ENCODE measurements around the gene ZNF2. TPM values are rescaled to one million over a fixed set of nuclear protein-coding genes. Genes with fewer than 3 reads are reported as not detected.
A peak's percentile ranks its signal among the peaks of the same experiment; 100 is the strongest.
"Not testable (repeated sequence)": the region's sequence is repeated elsewhere in the genome, so short reads cannot be mapped to it uniquely, and the experiment has no call there.

The ZNF2 gene
- total RNA-seq, 2 donors from 2014 or later: 2.2 to 2.7 TPM

GRCh38 chr2:95185973-95186372 is 20.4 kb downstream of the ZNF2 start:
- intact Hi-C loops (cut with DNase I): no loop called here

GRCh38 chr2:95192956-95193355 is 27.3 kb downstream of the ZNF2 start:
- intact Hi-C loops (cut with DNase I): not testable (repeated sequence)

More at GRCh38 chr2:95185973-95186372, 20.4 kb downstream of the ZNF2 start:
- no peak for DNase-seq (ENCODE audit: low spot score)

GRCh38 chr2:95203911-95204310 is 38.3 kb downstream of the ZNF2 start:
- intact Hi-C loops (cut with DNase I): no loop called here
- DNase-seq (ENCODE audit: low spot score): no peak

More at GRCh38 chr2:95192956-95193355, 27.3 kb downstream of the ZNF2 start:
- peak; percentile 90 for DNase-seq (ENCODE audit: low spot score)

- no peak for DNase-seq (ENCODE audit: low spot score)
- intact Hi-C loops (cut with DNase I): no loop called here
Measured at GRCh38 chr2:95204396-95204795, 38.8 kb downstream of the ZNF2 start.

GRCh38 chr2:95206096-95206495 is 40.5 kb downstream of the ZNF2 start:
- DNase-seq (ENCODE audit: low spot score): no peak
- intact Hi-C loops (cut with DNase I): no loop called here

GRCh38 chr2:95207111-95207961 is 41.7 kb downstream of the ZNF2 start, which contains the start of gene ZNF892:
TSS of gene ZNF892 (plus strand) at chr2:95207521. CDS start at chr2:95207816, 295 bp downstream.
- DNase-seq (ENCODE audit: low spot score): peak; percentile 96
- intact Hi-C loops (cut with DNase I): no loop called here

- intact Hi-C loops (cut with DNase I): no loop called here
- DNase-seq (ENCODE audit: low spot score): no peak
Measured at GRCh38 chr2:95208106-95208505, 42.5 kb downstream of the ZNF2 start.

- DNase-seq (ENCODE audit: low spot score): no peak
- intact Hi-C loops (cut with DNase I): no loop called here
Measured at GRCh38 chr2:95215018-95215612, 49.5 kb downstream of the ZNF2 start.

- DNase-seq (ENCODE audit: low spot score): no peak
- intact Hi-C loops (cut with DNase I): no loop called here
Measured at GRCh38 chr2:95220449-95220848, 54.8 kb downstream of the ZNF2 start.

- DNase-seq (ENCODE audit: low spot score): no peak
- intact Hi-C loops (cut with DNase I): no loop called here
Measured at GRCh38 chr2:95225658-95226057, 60.0 kb downstream of the ZNF2 start.

- no peak for DNase-seq (ENCODE audit: low spot score)
- intact Hi-C loops (cut with DNase I): no loop called here
Measured at GRCh38 chr2:95231723-95232122, 66.1 kb downstream of the ZNF2 start.

GRCh38 chr2:95232232-95232631 is 66.6 kb downstream of the ZNF2 start:
- intact Hi-C loops (cut with DNase I): no loop called here
- DNase-seq (ENCODE audit: low spot score): no peak

Other genes with a start within 250 kb of the ZNF2 start
- 1 to 10 TPM; 1.0 to 1.6 TPM for gene MAL, start 140.1 kb upstream of the ZNF2 start, total RNA-seq
- 10 to 100 TPM; 32.2 to 33.7 TPM for gene MRPS5, start 44.0 kb upstream of the ZNF2 start, total RNA-seq
- gene ZNF514, start 6.0 kb upstream of the ZNF2 start, total RNA-seq: 10 to 100 TPM; 12.2 to 14.9 TPM
- gene ZNF892, start 41.7 kb downstream of the ZNF2 start, total RNA-seq: 1 to 10 TPM; 4.1 to 4.8 TPM
- gene PROM2, start 108.6 kb downstream of the ZNF2 start, total RNA-seq: 1 to 10 TPM in 1 of 2 donors, under 1 TPM in 1; 0.28 to 2.2 TPM
- 10 to 100 TPM; 10.5 to 17.9 TPM for gene KCNIP3, start 131.5 kb downstream of the ZNF2 start, total RNA-seq
- 10 to 100 TPM; 14.1 to 18.3 TPM for gene FAHD2A, start 236.9 kb downstream of the ZNF2 start, total RNA-seq